HG02973 (cell line): ENCODE results near the gene ANAPC13.

ENCODE experiments used
- ATAC-seq: cut with Tn5 transposase; IDR thresholded peaks from one replicate; pipeline ENCODE4 v1.9.1; 2021; ENCODE audit warnings: moderate library complexity; ENCODE audit not compliant: unreplicated experiment

The ANAPC13 gene

GRCh38 chr3:134483195-134483900, 2.4 kb downstream of the ANAPC13 start:
- ATAC-seq = no peak

- no peak for ATAC-seq
These were observed 3.2 kb downstream of the ANAPC13 start for GRCh38 chr3:134482622-134483021.

DNA sequence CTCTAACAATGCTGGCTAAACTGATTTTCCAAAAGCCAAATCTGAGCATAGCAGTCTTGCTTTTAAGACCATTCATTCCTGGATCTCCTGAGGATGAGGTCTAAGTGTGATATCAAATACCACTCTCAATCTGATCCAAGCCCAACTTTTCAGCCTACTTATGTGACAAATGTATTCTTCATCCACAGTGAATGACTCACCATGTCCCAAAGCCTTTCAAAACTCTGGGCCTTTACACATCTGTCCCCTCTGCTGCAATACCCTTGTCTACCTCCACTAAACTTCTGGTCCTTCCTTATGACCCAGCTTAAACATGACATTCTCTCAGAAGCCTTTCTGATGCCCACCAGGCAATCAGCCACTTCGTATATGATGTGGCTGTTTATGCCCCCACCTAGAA, 4.6 kb downstream of the ANAPC13 start:
- ATAC-seq = no peak

DNA sequence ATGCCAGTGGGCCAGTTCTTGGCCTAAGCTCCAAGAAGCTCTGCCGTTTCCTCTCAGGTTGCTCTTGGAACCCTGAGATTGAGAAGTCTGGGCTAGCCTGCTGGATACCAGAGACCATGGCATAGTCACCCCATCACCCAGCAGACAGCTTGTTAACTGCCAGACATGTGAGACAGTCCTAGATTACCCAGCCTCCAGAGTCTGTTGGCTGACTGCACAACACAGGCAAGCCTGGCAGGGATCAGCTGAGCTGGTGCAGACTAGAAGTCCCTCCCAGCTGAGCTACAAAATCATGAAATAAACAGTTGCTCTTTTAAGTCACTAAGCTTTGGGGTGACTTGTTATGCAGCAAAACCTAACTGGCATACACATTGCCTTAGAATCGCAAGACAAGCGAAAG, 5.2 kb downstream of the ANAPC13 start:
- ATAC-seq = no peak

GRCh38 chr3:134477938-134478337, 7.8 kb downstream of the ANAPC13 start:
- no peak for ATAC-seq

DNA sequence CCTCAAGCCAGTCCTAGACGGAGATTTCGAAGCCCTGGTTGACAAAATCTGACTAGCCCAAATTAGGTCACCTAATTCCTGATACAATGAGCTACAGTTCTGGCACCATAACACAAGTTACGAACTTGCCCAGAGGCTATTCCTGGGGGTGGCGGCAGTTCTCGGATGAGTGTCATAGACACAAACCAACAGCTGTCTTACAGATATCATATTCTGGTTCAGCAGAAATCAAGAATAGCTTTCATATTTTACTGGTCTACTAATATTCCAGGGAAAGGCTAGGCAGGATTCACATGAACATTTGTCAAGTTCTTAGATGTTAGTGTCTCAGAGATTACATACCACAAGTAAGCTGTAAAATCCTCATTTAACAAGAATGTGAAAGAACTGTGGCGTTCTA, 8.8 kb downstream of the ANAPC13 start:
- no peak for ATAC-seq

DNA sequence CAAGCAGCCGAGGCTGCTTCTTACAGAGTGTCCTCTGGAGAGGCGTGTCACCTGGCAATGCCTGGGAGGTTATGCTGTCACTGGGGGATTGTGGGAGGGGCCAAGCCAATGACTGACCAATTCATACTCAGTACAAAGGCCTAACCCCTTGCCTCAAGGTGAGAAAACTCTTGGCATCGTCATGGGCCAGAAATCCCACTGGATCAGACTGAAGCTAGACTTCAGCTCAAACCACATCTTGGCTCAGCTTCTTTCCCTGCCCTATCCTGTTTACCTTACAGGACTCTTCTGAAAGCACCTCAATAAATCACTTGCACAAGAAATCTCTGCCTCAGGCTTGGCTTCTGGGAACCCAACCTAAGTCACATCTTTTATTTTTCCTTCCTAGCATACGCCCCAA, 9.5 kb downstream of the ANAPC13 start:
- no peak for ATAC-seq

DNA sequence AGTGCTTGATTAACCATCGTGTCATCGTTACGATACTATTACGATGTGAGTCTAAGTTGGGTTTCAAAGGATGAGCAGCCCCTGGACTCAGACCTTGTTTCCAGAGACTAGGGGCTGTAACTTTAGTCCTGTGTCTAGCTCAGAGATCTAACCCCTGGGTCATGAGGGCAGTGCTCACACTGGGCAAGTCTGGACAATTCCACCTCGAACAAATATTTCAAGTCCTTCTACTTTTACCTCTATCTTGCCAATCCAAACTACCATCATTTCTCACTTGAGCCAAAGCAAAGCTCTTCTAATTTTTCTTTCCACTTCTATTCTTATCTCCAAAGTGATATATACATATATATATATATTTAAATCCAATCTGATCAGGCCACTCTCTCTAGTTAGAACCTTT, 10.8 kb downstream of the ANAPC13 start:
- ATAC-seq = no peak

GRCh38 chr3:134473868-134474546, 11.8 kb downstream of the ANAPC13 start:
- no peak for ATAC-seq

DNA sequence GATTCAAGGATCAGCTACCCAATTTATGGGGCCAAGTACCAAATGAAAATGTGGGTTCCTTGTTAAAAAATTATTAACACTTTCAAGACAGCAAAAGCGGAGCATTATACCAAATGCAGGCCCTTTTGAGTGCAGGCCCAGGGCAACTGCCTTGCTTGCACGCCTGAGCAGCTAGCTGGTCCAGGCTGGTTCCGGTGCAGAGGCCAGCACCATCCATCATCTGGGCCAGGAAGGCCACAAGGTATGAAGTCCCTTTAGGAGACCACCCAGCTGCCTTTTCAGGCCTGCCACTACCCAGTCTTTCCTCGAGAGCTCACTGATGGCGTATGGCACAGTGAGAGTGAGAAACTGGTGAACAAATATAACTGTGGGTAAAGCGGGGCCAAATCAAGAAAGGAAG, 13.0 kb downstream of the ANAPC13 start:
- no peak for ATAC-seq

DNA sequence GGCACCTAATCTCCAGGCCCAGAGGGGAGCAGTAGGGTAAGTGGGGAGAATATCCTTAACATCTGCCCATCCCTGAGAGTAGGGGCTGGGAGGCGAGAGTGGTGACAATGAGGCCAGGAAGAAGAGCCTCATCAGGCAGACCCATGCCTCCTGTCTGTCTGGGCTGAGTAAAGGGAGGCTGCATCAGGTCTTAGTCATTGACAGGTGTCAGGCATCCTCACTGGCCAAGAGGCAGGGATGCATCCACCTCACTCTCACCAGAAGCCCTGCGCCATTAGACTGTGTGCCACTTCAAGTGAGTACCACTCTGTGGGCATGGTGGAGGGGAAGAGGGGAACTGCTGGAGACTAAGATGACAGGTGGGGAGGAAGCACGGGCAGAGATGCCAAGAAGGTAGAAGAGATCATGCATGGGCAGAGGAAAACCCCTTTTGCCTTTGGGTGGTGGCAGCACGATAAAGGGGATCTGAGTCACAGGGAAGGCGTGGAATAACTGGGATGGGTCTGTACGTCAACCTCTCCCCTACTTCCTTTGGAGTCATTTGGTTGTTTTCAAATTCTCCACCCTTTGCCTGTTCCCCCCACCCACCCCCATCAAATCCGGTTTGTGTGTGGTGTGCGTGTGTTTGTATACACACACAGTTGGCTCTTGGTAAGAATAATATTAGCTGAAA, 14.1 kb downstream of the ANAPC13 start:
- ATAC-seq = no peak

DNA sequence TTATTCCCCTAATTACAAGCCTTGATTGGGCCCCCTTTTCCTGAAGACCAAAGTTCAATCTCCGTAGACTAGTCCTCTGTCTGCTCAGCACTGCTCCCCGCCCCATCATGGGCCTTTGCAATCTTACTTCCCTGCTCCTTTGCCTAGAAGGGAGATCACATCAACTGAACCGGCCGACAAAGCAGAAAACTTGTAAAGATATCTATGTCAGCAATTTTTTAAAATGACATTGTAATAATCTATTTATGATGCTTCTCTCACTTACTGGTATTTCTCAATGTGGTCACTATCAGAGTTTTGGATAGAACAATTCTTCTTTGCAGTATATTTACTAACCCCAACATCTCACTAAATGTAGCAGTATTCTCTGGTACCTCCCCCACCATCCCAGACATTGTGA, 17.3 kb downstream of the ANAPC13 start:
- ATAC-seq = no peak

GRCh38 chr3:134466331-134466730, 19.5 kb downstream of the ANAPC13 start:
- ATAC-seq = no peak

GRCh38 chr3:134464689-134465365, 21.0 kb downstream of the ANAPC13 start:
- no peak for ATAC-seq

GRCh38 chr3:134464064-134464688, 21.6 kb downstream of the ANAPC13 start:
- ATAC-seq = no peak

- no peak for ATAC-seq
These were observed 22.1 kb downstream of the ANAPC13 start for GRCh38 chr3:134463676-134464063.

DNA sequence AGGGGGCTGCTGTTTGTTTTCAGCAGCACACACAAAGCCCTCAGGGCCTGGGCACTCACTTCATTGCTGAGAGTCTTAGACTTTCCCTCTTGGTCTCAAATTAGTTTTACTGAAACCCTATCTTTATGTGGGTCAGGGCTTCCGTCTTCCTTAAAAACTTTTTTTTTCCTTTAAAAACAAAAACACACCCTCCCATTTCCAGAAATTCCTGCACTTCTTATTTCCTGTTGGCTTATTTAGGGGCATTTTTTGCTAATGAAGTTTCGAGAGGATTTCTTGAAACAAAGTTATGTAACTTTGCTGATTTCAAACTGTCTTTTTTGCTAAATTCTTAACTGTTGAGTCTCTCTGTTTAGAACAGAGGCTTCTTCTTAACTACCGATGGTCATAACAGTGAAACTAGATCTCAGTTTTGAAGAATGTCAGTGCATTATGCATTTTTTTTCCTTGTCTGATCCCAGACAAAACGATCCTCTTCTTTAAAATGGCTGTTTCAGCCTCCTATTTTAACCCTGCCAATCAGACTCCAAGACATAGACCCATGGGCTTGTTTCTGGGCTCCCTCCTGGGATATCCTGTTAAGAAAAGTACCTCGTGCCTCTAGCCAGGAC, 23.3 kb downstream of the ANAPC13 start:
- ATAC-seq = no peak

GRCh38 chr3:134460965-134461364, 24.8 kb downstream of the ANAPC13 start:
- ATAC-seq = no peak

- no peak for ATAC-seq
These were observed 26.2 kb downstream of the ANAPC13 start for GRCh38 chr3:134459562-134459961.

GRCh38 chr3:134458406-134458945, 27.3 kb downstream of the ANAPC13 start:
- ATAC-seq = no peak
